ENCODE measurements around the gene KCNB1. TPM values are rescaled to one million over a fixed set of nuclear protein-coding genes. Genes with fewer than 3 reads are reported as not detected.

The KCNB1 gene
- total RNA-seq, 1 experiment from 2014 or later = not detected

DNA sequence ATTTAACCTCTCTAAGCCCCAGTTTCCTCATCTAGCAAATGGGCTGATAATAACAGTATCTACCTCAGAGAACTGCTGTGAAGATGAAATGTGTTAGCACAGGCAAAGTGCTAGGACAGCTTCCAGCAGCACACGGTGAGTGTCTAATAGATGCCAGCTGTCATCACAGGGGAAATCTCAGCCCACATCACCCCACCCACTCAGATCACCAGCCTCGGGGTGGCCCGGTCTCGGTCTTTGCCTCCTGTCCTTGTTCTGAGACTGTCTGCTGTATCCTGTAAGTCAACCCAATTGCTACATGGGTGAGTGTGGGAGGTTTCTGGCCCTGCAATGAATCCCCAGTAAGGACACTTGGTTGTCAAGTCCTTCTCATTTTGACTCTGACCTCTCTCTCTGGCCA lies 105.1 kb downstream of the KCNB1 start:
- H3K27ac Mint-ChIP-seq (ENCODE audit: unreplicated experiment) = no peak overlapping the region
- no peaks in the 10 kb centered on the region for H3K36me3 Mint-ChIP-seq (ENCODE audit: insufficient read depth, unreplicated experiment)
- intact Hi-C loops (cut with micrococcal nuclease; ENCODE audit: unreplicated experiment) = no loop called here
- no TSS peak for BruUV-seq (replicated peaks)
- CTCF ChIA-PET = no interaction called here
- TF ChIP-seq, protein P1, sequence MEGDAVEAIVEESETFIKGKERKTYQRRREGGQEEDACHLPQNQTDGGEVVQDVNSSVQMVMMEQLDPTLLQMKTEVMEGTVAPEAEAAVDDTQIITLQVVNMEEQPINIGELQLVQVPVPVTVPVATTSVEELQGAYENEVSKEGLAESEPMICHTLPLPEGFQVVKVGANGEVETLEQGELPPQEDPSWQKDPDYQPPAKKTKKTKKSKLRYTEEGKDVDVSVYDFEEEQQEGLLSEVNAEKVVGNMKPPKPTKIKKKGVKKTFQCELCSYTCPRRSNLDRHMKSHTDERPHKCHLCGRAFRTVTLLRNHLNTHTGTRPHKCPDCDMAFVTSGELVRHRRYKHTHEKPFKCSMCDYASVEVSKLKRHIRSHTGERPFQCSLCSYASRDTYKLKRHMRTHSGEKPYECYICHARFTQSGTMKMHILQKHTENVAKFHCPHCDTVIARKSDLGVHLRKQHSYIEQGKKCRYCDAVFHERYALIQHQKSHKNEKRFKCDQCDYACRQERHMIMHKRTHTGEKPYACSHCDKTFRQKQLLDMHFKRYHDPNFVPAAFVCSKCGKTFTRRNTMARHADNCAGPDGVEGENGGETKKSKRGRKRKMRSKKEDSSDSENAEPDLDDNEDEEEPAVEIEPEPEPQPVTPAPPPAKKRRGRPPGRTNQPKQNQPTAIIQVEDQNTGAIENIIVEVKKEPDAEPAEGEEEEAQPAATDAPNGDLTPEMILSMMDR (IDR thresholded peaks at IDR 0.05; ENCODE audit: unreplicated experiment) = no peak
- no peak for DNase-seq
- H3K4me1 Mint-ChIP-seq (ENCODE audit: low read depth, unreplicated experiment) = no peaks in the 10 kb centered on the region
- H3K9me3 Mint-ChIP-seq (ENCODE audit: low read depth, unreplicated experiment) = peaks cover 4% of the 10 kb centered on the region
- no peak overlapping the region for H3K4me3 Mint-ChIP-seq (ENCODE audit: low read depth, unreplicated experiment)
- H3K27me3 Mint-ChIP-seq (ENCODE audit: unreplicated experiment) = peaks cover 89% of the 10 kb centered on the region

GRCh38 chr20:49375170-49375569 lies 107.3 kb downstream of the KCNB1 start:
- intact Hi-C loops (cut with micrococcal nuclease; ENCODE audit: unreplicated experiment) = no loop called here
- Mint-ChIP-seq H3K27me3 (ENCODE audit: unreplicated experiment) (peaks cover 93% of the 10 kb centered on the region), H3K4me1 (ENCODE audit: low read depth, unreplicated experiment) (no peaks in the 10 kb centered on the region), H3K36me3 (ENCODE audit: insufficient read depth, unreplicated experiment) (no peaks in the 10 kb centered on the region), H3K27ac (ENCODE audit: unreplicated experiment) (no peak overlapping the region), H3K4me3 (ENCODE audit: low read depth, unreplicated experiment) (no peak overlapping the region), H3K9me3 (ENCODE audit: low read depth, unreplicated experiment) (peaks cover 4% of the 10 kb centered on the region)
- no peak for DNase-seq
- CTCF ChIA-PET = interaction anchor here (0.8 kb wide), 1 partner anchor 13 kb away, joined by 4 read pairs; no protein-coding TSS in a partner anchor
- no TSS peak for BruUV-seq (replicated peaks)
- TF ChIP-seq, protein P1 (IDR thresholded peaks at IDR 0.05; ENCODE audit: unreplicated experiment) = no peak

GRCh38 chr20:49372095-49372734 lies 110.3 kb downstream of the KCNB1 start:
- no peak overlapping the region for H3K4me3 Mint-ChIP-seq (ENCODE audit: low read depth, unreplicated experiment)
- H3K4me1 Mint-ChIP-seq (ENCODE audit: low read depth, unreplicated experiment) = no peaks in the 10 kb centered on the region
- TF ChIP-seq, protein P1 (IDR thresholded peaks at IDR 0.05; ENCODE audit: unreplicated experiment) = no peak
- no peak for DNase-seq
- no peak overlapping the region for H3K27ac Mint-ChIP-seq (ENCODE audit: unreplicated experiment)
- H3K36me3 Mint-ChIP-seq (ENCODE audit: insufficient read depth, unreplicated experiment) = no peaks in the 10 kb centered on the region
- CTCF ChIA-PET = no interaction called here
- BruUV-seq (replicated peaks) = no TSS peak
- peaks cover 4% of the 10 kb centered on the region for H3K9me3 Mint-ChIP-seq (ENCODE audit: low read depth, unreplicated experiment)
- peaks cover 95% of the 10 kb centered on the region for H3K27me3 Mint-ChIP-seq (ENCODE audit: unreplicated experiment)
- intact Hi-C loops (cut with micrococcal nuclease; ENCODE audit: unreplicated experiment) = no loop called here

GRCh38 chr20:49368596-49368995 lies 113.9 kb downstream of the KCNB1 start:
- DNase-seq = no peak

More at GRCh38 chr20:49368596-49368995, 113.9 kb downstream of the KCNB1 start:
- H3K36me3 Mint-ChIP-seq (ENCODE audit: insufficient read depth, unreplicated experiment) = no peaks in the 10 kb centered on the region
- no peak overlapping the region for H3K4me3 Mint-ChIP-seq (ENCODE audit: low read depth, unreplicated experiment)
- H3K27me3 Mint-ChIP-seq (ENCODE audit: unreplicated experiment) = peaks cover 95% of the 10 kb centered on the region
- TF ChIP-seq, protein P1 (IDR thresholded peaks at IDR 0.05; ENCODE audit: unreplicated experiment) = no peak
- CTCF ChIA-PET = no interaction called here
- H3K4me1 Mint-ChIP-seq (ENCODE audit: low read depth, unreplicated experiment) = no peaks in the 10 kb centered on the region
- intact Hi-C loops (cut with micrococcal nuclease; ENCODE audit: unreplicated experiment) = no loop called here
- H3K9me3 Mint-ChIP-seq (ENCODE audit: low read depth, unreplicated experiment) = no peaks in the 10 kb centered on the region
- H3K27ac Mint-ChIP-seq (ENCODE audit: unreplicated experiment) = no peak overlapping the region
- no TSS peak for BruUV-seq (replicated peaks)

Data from Calu3 (cell line).